GM21381 (cell line): ENCODE measurements around the gene PSTK.

Experiments used
- ATAC-seq: cut with Tn5 transposase; IDR thresholded peaks from one replicate; pipeline ENCODE4 v1.9.1; 2021; ENCODE audit warnings: mild to moderate bottlenecking, moderate library complexity; ENCODE audit not compliant: unreplicated experiment

PSTK gene

DNA sequence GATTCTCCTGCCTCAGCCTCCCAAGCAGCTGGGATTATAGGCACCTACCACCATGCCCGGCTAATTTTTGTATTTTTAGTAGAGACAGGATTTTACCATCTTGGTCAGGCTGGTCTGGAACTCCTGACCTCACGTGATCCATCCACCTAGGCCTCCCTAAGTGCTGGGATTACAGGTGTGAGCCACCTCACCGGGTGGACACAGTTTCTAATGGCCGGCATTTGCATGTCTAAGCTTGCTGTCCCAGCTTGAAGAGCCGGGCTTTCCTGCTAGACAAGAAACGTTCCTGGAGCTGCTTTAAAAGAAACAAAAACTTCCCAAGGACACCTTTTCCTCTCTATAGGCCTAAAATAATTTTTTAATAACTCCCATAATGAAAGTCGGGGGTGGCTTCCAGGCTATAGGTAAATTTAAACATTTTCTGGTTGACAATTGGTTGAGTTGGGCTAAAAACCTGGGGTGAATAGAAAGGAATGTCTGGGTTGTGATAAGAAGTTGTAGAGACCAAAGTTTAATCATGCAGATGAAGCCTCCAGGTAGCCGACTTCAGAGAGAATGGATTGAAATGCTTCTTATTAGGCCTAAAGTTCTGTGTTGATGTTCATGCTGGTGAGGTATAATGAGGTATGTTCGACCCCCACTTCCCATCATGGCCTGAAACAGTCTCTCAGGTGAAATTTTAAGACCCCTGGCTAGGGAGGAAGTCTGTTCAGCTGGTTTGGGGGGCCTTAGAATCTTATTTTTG lies 37.4 kb downstream of the PSTK start:
- no peak for ATAC-seq

DNA sequence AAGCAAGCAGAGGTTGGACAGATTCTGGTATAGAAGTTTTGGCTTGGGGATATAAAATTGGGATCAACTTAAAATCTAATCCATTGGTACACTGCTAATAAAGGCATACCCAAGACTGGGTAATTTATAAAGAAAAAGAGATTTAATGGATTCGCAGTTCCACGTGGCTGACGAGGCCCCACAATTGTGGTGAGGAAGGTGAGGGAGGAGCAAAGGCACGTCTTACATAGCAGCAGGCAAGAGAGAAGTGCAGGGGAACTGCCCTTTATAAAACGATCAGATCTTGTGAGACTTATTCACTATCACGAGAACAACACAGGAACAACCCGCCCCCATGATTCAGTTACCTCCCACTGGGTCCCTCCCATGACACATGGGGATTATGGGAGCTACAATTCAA lies 38.3 kb downstream of the PSTK start:
- ATAC-seq, result no peak

DNA sequence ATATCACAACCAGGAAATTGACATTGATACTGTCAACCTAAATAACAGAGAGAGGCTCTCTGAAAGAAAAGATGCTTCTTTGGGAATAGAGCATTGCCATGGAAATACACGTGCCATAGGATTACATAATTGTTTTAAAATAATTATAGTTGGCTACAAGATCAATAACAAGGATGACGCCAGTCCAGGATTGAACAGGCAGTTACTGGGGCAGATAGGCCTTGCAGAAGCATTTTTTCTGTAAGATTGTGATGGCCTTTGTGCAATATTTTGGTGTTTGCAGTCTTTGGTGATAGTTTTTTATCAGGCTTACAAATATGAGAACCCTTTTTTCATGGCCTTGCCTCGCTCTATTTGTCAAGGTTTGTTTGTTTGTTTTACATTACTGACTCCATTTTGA lies 39.1 kb downstream of the PSTK start:
- no peak for ATAC-seq

DNA sequence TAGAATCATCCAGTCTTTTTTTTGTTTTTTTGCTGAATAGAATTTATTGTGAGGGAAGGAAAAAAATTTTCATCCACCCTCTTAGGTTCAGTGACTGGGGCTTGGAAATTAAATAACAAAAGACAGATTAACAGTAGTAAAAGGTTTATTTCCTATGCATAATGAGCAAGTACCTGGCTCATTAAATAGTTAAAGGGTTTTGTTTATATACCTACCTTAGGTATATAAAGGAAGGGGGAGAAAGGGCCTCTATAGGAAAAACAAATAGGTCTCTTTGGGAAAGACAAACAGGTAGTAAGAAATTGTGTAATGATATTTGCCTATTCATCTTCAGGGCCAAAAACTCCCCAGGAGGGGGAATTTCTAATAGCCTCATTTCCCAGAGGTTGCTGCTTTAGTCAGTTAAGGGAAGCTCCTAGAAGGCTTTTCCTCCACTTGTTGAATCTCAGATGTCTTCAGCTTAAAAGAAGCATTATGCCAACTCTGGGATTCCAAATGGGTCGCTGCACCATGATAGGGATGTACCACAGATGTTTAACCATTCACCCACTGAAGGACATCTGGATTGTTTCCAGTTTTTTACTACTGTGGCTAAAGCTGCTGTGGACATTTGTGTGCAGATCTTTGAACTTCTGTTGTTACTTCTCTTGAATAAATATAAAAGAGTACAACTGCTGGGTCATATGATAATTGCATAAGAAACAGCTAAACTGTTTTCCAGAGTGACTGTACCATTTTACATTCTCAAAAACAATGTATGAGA lies 39.9 kb downstream of the PSTK start:
- no peak for ATAC-seq

DNA sequence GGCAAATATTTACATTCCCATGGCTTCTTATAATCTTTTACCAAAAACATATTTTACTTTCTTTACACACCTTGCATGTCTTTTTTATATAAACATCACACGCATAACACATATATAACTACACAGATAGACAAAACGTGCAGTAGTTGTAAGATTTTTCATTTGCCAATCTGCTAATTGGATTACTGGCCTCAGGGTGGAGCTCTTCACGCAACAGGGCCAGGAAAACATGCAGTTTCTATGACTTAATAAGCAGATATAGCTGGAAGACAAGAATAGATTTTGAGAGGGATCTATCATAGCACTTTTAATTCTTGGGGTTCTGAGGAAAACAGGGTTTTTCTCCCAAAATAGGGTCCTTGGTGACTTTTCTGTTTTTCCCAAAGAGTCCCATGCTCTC lies 41.3 kb downstream of the PSTK start:
- no peak for ATAC-seq

DNA sequence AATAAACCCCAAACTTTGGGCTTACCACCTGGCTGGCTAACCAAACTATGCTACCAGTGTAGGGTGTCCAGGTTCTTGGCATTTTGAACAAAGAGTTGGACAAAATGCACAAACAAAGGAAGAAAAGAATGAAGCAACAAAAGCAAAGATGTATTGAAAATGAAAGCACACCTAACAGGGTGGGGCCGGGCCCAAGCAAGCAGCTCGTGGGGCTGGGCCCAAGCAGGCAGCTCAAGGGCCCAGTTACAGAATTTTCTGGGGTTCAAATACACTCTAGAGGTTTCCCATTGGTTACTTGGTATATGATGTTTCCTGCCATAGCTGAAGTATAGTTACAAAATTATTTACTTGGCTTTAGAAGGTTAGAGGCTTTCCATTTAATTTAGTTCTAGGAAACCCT lies 44.3 kb downstream of the PSTK start:
- ATAC-seq, result no peak

DNA sequence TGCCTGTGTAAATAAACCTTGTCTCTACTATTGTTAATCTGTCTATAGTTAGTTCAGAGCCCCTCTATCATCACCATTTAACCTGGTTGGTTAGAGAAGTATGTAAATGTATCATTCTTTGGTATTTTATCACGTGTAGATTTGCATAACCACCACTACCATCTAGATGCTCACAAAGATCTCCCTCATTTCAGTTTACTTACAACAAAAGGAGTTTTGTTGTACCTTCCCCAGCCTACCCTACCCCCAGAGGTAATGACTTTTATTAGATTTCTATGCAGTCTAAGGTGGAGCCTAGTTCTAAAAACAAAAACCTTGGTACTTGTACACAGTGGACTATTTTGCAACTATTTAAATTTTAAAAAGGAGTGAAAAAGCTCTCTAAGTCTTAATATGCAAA lies 46.1 kb downstream of the PSTK start:
- no peak for ATAC-seq

DNA sequence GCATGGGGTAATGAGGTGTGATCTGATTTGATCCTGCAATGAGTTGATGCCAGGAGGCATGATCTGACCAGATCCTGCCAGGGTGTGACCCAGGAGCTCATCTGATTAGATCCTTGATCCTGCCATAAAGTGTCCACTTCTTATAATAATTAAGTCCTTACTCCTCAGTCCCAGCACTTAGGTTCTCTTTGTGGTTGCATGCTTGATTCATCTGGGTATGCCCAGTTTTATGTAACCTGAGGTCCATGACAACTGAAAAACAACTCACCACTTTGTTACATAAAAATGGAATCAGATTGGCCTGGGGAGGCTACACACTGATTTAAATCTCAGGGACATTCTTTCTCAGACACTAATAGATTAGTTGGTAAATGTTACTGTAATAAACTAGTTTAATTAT lies 47.7 kb downstream of the PSTK start:
- no peak for ATAC-seq

DNA sequence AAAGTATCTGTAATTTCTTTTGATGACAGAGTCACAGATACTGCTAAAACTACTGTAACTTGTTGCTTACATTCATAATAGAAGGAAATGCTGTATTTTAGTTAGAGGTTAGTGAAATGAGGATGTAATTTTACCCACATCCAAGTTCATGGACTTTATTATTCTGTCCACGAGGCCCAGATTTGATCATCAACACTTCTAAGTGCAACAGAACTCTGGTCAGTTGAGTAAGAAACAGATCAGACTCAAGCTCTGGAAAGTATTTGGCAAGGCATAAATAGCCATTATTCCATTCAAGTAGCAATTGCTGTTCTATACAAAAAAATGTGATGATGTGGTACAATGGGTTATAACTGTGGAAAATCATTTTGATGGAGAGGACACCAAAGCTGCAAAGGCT lies 50.9 kb downstream of the PSTK start:
- no peak for ATAC-seq

DNA sequence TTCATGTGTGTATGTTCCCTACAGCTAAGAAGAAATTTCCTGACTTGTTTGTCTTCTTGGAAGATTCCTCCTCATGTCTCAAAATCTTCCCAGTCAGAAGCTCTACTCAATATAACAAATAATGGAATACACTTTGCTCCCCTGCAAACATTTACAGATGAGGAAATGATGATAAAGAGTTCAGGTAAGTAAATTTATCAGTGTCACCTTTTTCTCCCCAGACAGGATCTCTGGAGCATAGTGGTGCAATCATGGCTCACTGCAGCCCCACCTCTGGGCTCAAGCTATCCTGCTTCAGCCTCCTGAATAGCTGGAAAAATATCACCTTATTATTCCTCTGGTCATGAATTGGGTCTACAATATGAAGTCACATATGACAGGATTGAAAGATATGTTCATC lies 54.1 kb downstream of the PSTK start:
- ATAC-seq, result no peak

DNA sequence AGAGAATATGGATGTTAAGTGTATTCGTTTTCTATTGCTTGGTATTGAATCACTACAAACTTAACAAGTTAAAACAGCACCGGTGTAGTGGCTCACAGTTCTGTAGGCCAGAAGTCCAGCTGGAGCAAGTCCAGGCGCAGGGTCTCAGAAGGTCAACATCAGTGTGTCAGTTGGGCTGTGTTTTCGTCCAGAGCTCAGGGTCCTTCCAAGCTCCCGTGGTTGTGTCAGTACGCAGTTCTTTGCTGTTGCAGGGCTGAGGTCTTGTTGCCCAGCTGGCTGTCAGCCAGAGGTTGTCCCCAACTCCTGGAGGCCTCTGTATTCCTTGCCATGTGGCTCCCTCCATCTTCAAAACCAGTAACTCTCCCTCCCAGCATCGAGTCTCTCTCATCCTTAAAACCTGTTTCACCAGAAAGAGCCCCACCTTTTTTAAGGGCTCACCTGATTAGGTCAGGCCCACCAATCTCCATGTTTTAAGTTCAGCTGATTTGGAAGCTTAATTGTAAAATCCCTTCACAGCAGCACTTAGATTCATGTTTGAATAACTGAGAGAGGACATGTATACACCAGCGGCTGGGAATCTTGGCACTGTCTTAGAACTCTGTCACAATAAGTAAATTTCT lies 55.4 kb downstream of the PSTK start:
- no peak for ATAC-seq

DNA sequence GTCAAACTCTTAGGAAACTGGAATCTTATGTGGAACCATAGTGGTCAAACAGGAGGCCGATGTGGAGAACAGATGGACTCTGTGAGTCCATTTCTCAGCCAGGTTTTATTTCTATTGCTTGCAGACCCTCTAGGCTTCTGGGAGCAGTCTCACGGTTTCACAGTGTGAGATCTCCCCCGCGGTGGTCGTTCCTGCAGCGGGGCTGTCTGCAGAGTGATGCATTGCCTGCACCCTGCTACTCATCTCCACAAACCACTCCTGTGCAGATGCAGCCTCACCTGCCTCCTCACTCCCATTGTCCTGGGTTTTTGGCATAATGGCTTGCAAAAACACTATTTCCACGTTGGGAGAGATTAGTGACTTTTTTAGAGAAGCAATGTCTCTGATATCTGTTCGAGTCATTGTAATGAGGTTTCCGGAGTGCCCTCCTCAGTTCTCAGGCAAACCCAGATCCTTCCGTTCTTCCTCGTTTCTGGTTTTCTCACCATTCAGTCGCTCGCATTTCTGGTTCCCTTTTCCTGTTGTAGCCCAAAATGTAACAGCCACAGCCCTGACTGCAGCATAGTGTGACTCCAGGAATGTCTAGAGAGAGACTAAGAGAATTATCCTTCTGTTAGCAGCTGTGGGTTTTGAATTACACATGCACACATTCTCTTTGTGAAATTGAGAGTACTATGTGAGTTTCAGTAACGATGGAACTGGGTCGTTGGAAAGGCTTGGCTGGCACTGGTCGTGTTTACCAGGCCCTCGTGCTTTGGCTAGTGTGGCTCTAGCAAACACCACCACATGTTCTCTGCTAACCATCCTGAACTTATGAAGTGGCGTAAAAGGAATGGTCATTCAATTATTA lies 58.8 kb downstream of the PSTK start:
- ATAC-seq, result no peak

DNA sequence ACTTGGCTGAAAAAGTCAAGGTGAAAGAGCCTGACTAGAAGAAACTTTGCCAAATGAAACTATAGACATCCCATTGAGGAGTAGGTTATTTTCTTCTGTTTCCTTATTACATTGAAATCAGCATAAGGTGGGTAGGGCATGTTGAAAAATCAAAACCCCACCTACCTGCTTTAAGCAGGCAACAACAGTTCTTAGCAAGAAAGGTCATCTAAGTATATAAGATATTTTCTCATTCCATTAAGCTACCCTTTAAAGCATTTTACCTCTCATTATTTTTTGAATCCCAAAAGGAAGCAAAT lies 59.4 kb downstream of the PSTK start:
- no peak for ATAC-seq
